K562 (cell line): ENCODE measurements around the gene SNX15. TPM values are rescaled to one million over a fixed set of nuclear protein-coding genes. Genes with fewer than 3 reads are reported as not detected.

Experiments used
- ATAC-seq: fragments of 200-7000 bp; cut with Tn5 transposase; 3 replicates; pipeline ENCODE4 v1.9.1; 2020; ENCODE audit warnings: moderate library complexity
- BruUV-seq: library from RNA; stranded (reverse); fragments of 400-500 nt; replicated peaks from 2 replicates; lab custom pipeline; 2021; lab: Mats Ljungman, UMichigan
- CTCF ChIA-PET: fragments of 300-600 bp; formaldehyde crosslinking; extraction: SDS; loops from one replicate; lab custom pipeline; 2021; ENCODE audit warnings: low intra/inter-chr PET ratio; lab: Yijun Ruan, JAX
- POLR2A ChIA-PET: fragments of 300-600, 350-650 bp; sonication (Branson Sonifier 250); formaldehyde crosslinking; extraction: SDS; loops from one replicate; lab custom pipeline; 2021; ENCODE audit warnings: antibody characterized with exemption, inconsistent platforms; lab: Yijun Ruan, JAX
- DNase-seq, 4 experiments: peaks; one replicate each; pipeline versions ENCODE4 v3.0.0 to v3.0.0-alpha.2; 2011 to 2018; ENCODE audit warnings: low spot score in 3 of 4, mixed read lengths in 3 of 4; ENCODE audit errors: extremely low read depth in 1 of 4
- FAIRE-seq: peaks from 2 replicates; lab custom pipeline; 2011; peaks lifted over from hg19 to GRCh38; lab: Jason Lieb, UNC
- H2AFZ ChIP-seq: 2 replicates; pipeline ENCODE4 v1.6.0; 2011; ENCODE audit warnings: low read depth, low read length, control low read depth, inconsistent platforms
- H3K27ac ChIP-seq: fragments of 200-600 bp; 3 replicates; pipeline ENCODE4 v1.8.0; 2011; ENCODE audit warnings: low read depth, mild to moderate bottlenecking, control low read depth, inconsistent platforms, low read length, moderate library complexity, mixed read lengths; ENCODE audit errors: extremely low read depth
- H3K27me3 ChIP-seq, 2 experiments: fragments of 300-600 bp in 1 of 2; 2 replicates in 1 of 2; 3 replicates in 1 of 2; pipeline versions ENCODE4 v1.6.0 to v1.8.0; 2011; ENCODE audit warnings: inconsistent platforms in 2 of 2, low read length in 2 of 2, mild to moderate bottlenecking in 1 of 2, mixed read lengths in 1 of 2, moderate library complexity in 1 of 2; ENCODE audit not compliant: control insufficient read depth in 2 of 2, insufficient read depth in 2 of 2
- H3K36me3 ChIP-seq: fragments of 300-600 bp; 3 replicates; pipeline ENCODE4 v1.8.0; 2011; ENCODE audit warnings: mild to moderate bottlenecking, low read length, inconsistent platforms; ENCODE audit not compliant: control insufficient read depth, insufficient read depth
- H3K4me1 ChIP-seq, 2 experiments: fragments of 200-600 bp in 1 of 2; replicated peaks in 1 of 2; 2 replicates in 1 of 2; 3 replicates in 1 of 2; pipeline versions ENCODE4 v1.5.1 to v1.8.0; 2011; ENCODE audit warnings: inconsistent platforms in 2 of 2, low read length in 2 of 2, mild to moderate bottlenecking in 1 of 2, mixed read lengths in 1 of 2, moderate library complexity in 1 of 2; ENCODE audit not compliant: control insufficient read depth in 2 of 2, insufficient read depth in 2 of 2
- H3K4me2 ChIP-seq: 2 replicates; pipeline ENCODE4 v1.6.1; 2011; ENCODE audit warnings: low read length, control low read depth, inconsistent platforms, mixed read lengths; ENCODE audit not compliant: insufficient read depth
- H3K4me3 ChIP-seq: fragments of 200-600 bp; sonication (generic), shearing (Covaris generic); 2 replicates; pipeline ENCODE4 v1.5.1; 2016; ENCODE audit warnings: control low read depth, inconsistent platforms
- H3K79me2 ChIP-seq: fragments of 200-600 bp; 3 replicates; pipeline ENCODE4 v1.8.0; 2011; ENCODE audit warnings: low read length, inconsistent platforms; ENCODE audit not compliant: control insufficient read depth, insufficient read depth
- H3K9ac ChIP-seq, 2 experiments: 2 replicates each; pipeline versions ENCODE4 v1.6.0 to v1.6.1; 2011; ENCODE audit warnings: low read depth in 2 of 2, low read length in 2 of 2, control low read depth in 1 of 2, inconsistent platforms in 1 of 2, mild to moderate bottlenecking in 1 of 2, mixed read lengths in 1 of 2; ENCODE audit not compliant: insufficient read depth in 1 of 2
- H3K9me1 ChIP-seq: one replicate; pipeline ENCODE4 v1.6.0; 2011; ENCODE audit warnings: inconsistent platforms, mild to moderate bottlenecking, low read length, moderate library complexity; ENCODE audit not compliant: control insufficient read depth, insufficient read depth
- H3K9me3 ChIP-seq: replicated peaks from 2 replicates; pipeline ENCODE4 v1.5.1; 2011; ENCODE audit warnings: low read depth, low read length, inconsistent platforms; ENCODE audit not compliant: control insufficient read depth, insufficient read depth
- H4K20me1 ChIP-seq: replicated peaks from 2 replicates; pipeline ENCODE4 v1.6.1; 2011; ENCODE audit warnings: low read length, inconsistent platforms, mixed read lengths; ENCODE audit not compliant: control insufficient read depth, insufficient read depth
- ARID2 ChIP-seq: fragments of 450-650 bp; IDR thresholded peaks from 2 replicates; pipeline ENCODE4 v1.6.1; 2017; ENCODE audit warnings: antibody characterized with exemption, mild to moderate bottlenecking
- CBFB ChIP-seq: sonication (generic); formaldehyde crosslinking; IDR thresholded peaks from 2 replicates; pipeline ENCODE4 v1.4.0; 2020; ENCODE audit warnings: mild to moderate bottlenecking, missing genetic modification reagents
- SP1 ChIP-seq: sonication (generic); formaldehyde crosslinking; IDR thresholded peaks from 2 replicates; pipeline ENCODE4 v1.8.1; 2022; ENCODE audit warnings: mild to moderate bottlenecking, missing genetic modification reagents
- STAG1 ChIP-seq: sonication (generic); formaldehyde crosslinking; IDR thresholded peaks from 2 replicates; pipeline ENCODE4 v1.5.0; 2020; ENCODE audit warnings: missing genetic modification reagents, borderline replicate concordance
- WGBS: fragments of 100-300 bp; shearing (Covaris generic); methylation state at CpG from one replicate; pipeline ENCODE4 v1.1.6; 2016; ENCODE audit warnings: low coverage, mixed read lengths; ENCODE audit not compliant: insufficient coverage; ENCODE audit errors: missing lambda C conversion rate; 5-methylcytosine and 5-hydroxymethylcytosine counted together
- in situ Hi-C: fragments of 300-500 bp; cut with MboI; formaldehyde crosslinking; loops from 4 replicates; pipeline ENCODE4 v1.15.0; 2018; ENCODE audit warnings: inconsistent platforms, mixed read lengths
- intact Hi-C: fragments of 100-400 bp; cut with micrococcal nuclease; formaldehyde crosslinking; loops from 2 replicates; pipeline ENCODE4 v1.14.2; 2022
- polyA plus RNA-seq, 8 experiments: library from polyadenylated mRNA; depleted of rRNA in 4 of 8; stranded (reverse) in 5 of 8; unstranded in 3 of 8; fragments of >200 nt; fragmentation: Nextera tagmentation in 2 of 8; fragmentation: Illumina TruSeq in 1 of 8; extraction: Ambion mirVana in 2 of 8; extraction: Trizol in 1 of 8; gene quantifications; 2 replicates each; pipeline versions ENCODE4 v1.2.1 to v1.2.3, GENCODE V29; 2011 to 2014; ENCODE audit warnings: inconsistent platforms in 1 of 8, missing spikeins in 1 of 8
- total RNA-seq, 7 experiments: library from RNA; depleted of rRNA in 6 of 7; stranded (reverse); fragments of >200 nt in 6 of 7; fragmentation: Illumina TruSeq in 2 of 7; extraction: Trizol in 2 of 7; gene quantifications; 2 replicates each; pipeline versions ENCODE4 v1.2.1 to v1.2.3, GENCODE V29; 2011 to 2021; ENCODE audit warnings: low replicate concordance in 1 of 7
- TF ChIP-seq, protein P1 (sequence below), 3 experiments: IDR thresholded peaks in 2 of 3; conservative IDR thresholded peaks in 1 of 3; 2 replicates each; pipeline ENCODE4 v1.5.1; 2011 to 2012; ENCODE audit warnings: low read length in 3 of 3, mild to moderate bottlenecking in 3 of 3, control low read depth in 2 of 3, improper control_type of control experiment in 1 of 3, inconsistent platforms in 1 of 3, low read depth in 1 of 3, mixed read lengths in 1 of 3, moderate library complexity in 1 of 3; ENCODE audit not compliant: insufficient read depth in 2 of 3
- TF ChIP-seq, protein P2 (sequence below): sonication (generic); formaldehyde crosslinking; IDR thresholded peaks from 2 replicates; pipeline ENCODE4 v1.9.0; 2022; ENCODE audit warnings: mild to moderate bottlenecking, missing genetic modification reagents
- TF ChIP-seq, protein P3 (sequence below): fragments of 450-650 bp; IDR thresholded peaks from 2 replicates; pipeline ENCODE4 v1.6.1; 2016; ENCODE audit warnings: mild to moderate bottlenecking, moderate library complexity

SNX15 gene
- total and polyA plus RNA-seq, 9 of the 15 experiments (the other 6 are each of a cell fraction or from before 2014, with no cell fraction given), result 1.8 to 27.8 (median 15.2) TPM

DNA sequence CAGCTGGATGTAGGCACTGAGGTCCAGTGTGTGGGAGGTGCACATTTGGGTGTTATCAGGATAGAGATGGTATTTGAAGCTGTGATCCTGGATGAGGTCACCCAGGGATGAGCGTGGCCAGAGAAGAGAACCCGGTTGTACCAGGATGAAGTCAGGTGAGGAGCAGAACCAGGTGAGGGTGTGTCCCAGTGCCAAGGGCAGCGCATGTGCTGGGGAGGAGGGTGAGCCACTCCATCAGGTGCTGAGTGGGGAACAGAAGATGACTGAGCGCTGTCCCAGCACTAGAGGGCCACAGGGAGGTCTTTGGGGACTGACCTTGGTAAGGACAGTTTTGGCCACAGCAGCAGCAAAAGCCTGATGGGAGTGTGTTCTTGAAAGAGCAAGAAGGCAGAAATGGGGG is 10.5 kb upstream of the SNX15 start:
- in situ Hi-C loops, result no loop called here
- no peak overlapping the region; the same call in 2 of the 3 replicates for H3K27ac ChIP-seq
- ChIA-PET CTCF (no interaction called here), POLR2A (no interaction called here)
- H3K36me3 ChIP-seq, result peaks cover 38% of the 10 kb centered on the region; the same call in 2 of the 3 replicates
- peak in 1 of 4 experiments; percentile 43 for DNase-seq
- ATAC-seq, result no peak
- FAIRE-seq, result no peak
- H3K9ac ChIP-seq, result peak overlapping the region in 1 of 2 experiments; percentile 1; a peak in 1 of 4 replicates
- no peak overlapping the region for H2AFZ ChIP-seq
- no TSS peak for BruUV-seq
- H4K20me1 ChIP-seq, result no peaks in the 10 kb centered on the region
- H3K79me2 ChIP-seq, result peaks cover 25% of the 10 kb centered on the region
- no peaks in the 10 kb centered on the region for H3K27me3 ChIP-seq
- 63% methylated on average over 4 of the region's 4 CpGs for WGBS
- no peaks in the 10 kb centered on the region; the same call in 1 of the 2 replicates for H3K9me3 ChIP-seq
- peaks cover 4% of the 10 kb centered on the region for H3K9me1 ChIP-seq
- H3K4me3 ChIP-seq, result no peak overlapping the region
- H3K4me2 ChIP-seq, result no peak overlapping the region
- intact Hi-C loops, result no loop called here
- H3K4me1 ChIP-seq, result peaks cover 10 to 43% of the 10 kb centered on the region in 2 experiments; a peak in 4 of 5 replicates
- TF ChIP-seq CBFB (CRISPR knock-in tag) (0 out of 2 replicates have a peak, but pooled peaks have one; percentile 36), SP1 (CRISPR knock-in tag) (0 out of 2 replicates have a peak, but pooled peaks have one; percentile 24), ARID2 (no peak), STAG1 (CRISPR knock-in tag) (0 out of 2 replicates have a peak, but pooled peaks have one; percentile 11)
- TF ChIP-seq, protein P1, sequence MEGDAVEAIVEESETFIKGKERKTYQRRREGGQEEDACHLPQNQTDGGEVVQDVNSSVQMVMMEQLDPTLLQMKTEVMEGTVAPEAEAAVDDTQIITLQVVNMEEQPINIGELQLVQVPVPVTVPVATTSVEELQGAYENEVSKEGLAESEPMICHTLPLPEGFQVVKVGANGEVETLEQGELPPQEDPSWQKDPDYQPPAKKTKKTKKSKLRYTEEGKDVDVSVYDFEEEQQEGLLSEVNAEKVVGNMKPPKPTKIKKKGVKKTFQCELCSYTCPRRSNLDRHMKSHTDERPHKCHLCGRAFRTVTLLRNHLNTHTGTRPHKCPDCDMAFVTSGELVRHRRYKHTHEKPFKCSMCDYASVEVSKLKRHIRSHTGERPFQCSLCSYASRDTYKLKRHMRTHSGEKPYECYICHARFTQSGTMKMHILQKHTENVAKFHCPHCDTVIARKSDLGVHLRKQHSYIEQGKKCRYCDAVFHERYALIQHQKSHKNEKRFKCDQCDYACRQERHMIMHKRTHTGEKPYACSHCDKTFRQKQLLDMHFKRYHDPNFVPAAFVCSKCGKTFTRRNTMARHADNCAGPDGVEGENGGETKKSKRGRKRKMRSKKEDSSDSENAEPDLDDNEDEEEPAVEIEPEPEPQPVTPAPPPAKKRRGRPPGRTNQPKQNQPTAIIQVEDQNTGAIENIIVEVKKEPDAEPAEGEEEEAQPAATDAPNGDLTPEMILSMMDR (IDR thresholded peaks at IDR 0.05 in 2 of 3, conservative IDR thresholded peaks at IDR 0.05 in 1 of 3; ENCODE audit: insufficient read depth in 2 of 3, low read depth in 1 of 3, low read length in 3 of 3), result peak in 2 of 3 experiments; percentile 29 to 33; a peak in 2 of 6 replicates
- TF ChIP-seq, protein P2, sequence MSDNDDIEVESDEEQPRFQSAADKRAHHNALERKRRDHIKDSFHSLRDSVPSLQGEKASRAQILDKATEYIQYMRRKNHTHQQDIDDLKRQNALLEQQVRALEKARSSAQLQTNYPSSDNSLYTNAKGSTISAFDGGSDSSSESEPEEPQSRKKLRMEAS, result peak; percentile 39; the same call in 1 of the 2 replicates
- TF ChIP-seq, protein P3, sequence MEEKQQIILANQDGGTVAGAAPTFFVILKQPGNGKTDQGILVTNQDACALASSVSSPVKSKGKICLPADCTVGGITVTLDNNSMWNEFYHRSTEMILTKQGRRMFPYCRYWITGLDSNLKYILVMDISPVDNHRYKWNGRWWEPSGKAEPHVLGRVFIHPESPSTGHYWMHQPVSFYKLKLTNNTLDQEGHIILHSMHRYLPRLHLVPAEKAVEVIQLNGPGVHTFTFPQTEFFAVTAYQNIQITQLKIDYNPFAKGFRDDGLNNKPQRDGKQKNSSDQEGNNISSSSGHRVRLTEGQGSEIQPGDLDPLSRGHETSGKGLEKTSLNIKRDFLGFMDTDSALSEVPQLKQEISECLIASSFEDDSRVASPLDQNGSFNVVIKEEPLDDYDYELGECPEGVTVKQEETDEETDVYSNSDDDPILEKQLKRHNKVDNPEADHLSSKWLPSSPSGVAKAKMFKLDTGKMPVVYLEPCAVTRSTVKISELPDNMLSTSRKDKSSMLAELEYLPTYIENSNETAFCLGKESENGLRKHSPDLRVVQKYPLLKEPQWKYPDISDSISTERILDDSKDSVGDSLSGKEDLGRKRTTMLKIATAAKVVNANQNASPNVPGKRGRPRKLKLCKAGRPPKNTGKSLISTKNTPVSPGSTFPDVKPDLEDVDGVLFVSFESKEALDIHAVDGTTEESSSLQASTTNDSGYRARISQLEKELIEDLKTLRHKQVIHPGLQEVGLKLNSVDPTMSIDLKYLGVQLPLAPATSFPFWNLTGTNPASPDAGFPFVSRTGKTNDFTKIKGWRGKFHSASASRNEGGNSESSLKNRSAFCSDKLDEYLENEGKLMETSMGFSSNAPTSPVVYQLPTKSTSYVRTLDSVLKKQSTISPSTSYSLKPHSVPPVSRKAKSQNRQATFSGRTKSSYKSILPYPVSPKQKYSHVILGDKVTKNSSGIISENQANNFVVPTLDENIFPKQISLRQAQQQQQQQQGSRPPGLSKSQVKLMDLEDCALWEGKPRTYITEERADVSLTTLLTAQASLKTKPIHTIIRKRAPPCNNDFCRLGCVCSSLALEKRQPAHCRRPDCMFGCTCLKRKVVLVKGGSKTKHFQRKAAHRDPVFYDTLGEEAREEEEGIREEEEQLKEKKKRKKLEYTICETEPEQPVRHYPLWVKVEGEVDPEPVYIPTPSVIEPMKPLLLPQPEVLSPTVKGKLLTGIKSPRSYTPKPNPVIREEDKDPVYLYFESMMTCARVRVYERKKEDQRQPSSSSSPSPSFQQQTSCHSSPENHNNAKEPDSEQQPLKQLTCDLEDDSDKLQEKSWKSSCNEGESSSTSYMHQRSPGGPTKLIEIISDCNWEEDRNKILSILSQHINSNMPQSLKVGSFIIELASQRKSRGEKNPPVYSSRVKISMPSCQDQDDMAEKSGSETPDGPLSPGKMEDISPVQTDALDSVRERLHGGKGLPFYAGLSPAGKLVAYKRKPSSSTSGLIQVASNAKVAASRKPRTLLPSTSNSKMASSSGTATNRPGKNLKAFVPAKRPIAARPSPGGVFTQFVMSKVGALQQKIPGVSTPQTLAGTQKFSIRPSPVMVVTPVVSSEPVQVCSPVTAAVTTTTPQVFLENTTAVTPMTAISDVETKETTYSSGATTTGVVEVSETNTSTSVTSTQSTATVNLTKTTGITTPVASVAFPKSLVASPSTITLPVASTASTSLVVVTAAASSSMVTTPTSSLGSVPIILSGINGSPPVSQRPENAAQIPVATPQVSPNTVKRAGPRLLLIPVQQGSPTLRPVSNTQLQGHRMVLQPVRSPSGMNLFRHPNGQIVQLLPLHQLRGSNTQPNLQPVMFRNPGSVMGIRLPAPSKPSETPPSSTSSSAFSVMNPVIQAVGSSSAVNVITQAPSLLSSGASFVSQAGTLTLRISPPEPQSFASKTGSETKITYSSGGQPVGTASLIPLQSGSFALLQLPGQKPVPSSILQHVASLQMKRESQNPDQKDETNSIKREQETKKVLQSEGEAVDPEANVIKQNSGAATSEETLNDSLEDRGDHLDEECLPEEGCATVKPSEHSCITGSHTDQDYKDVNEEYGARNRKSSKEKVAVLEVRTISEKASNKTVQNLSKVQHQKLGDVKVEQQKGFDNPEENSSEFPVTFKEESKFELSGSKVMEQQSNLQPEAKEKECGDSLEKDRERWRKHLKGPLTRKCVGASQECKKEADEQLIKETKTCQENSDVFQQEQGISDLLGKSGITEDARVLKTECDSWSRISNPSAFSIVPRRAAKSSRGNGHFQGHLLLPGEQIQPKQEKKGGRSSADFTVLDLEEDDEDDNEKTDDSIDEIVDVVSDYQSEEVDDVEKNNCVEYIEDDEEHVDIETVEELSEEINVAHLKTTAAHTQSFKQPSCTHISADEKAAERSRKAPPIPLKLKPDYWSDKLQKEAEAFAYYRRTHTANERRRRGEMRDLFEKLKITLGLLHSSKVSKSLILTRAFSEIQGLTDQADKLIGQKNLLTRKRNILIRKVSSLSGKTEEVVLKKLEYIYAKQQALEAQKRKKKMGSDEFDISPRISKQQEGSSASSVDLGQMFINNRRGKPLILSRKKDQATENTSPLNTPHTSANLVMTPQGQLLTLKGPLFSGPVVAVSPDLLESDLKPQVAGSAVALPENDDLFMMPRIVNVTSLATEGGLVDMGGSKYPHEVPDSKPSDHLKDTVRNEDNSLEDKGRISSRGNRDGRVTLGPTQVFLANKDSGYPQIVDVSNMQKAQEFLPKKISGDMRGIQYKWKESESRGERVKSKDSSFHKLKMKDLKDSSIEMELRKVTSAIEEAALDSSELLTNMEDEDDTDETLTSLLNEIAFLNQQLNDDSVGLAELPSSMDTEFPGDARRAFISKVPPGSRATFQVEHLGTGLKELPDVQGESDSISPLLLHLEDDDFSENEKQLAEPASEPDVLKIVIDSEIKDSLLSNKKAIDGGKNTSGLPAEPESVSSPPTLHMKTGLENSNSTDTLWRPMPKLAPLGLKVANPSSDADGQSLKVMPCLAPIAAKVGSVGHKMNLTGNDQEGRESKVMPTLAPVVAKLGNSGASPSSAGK, result no peak
